GM19468 (cell line): ENCODE results near the gene DCUN1D2.
"Not testable (repeated sequence)": the region's sequence is repeated elsewhere in the genome, so short reads cannot be mapped to it uniquely, and the experiment has no call there.

Experiments
- ATAC-seq: cut with Tn5 transposase; IDR thresholded peaks from one replicate; pipeline ENCODE4 v1.9.1; 2021; ENCODE audit warnings: mild to moderate bottlenecking, moderate library complexity, moderate number of reproducible peaks; ENCODE audit not compliant: unreplicated experiment; ENCODE audit errors: extremely low read depth

The DCUN1D2 gene

GRCh38 chr13:113493315-113493951 lies 2.9 kb upstream of the DCUN1D2 start:
- no peak for ATAC-seq

- ATAC-seq, result no peak
Observed at GRCh38 chr13:113491982-113492381, 1.5 kb upstream of the DCUN1D2 start.

- ATAC-seq, result no peak
Observed at GRCh38 chr13:113491418-113491883, 940 bp upstream of the DCUN1D2 start.

GRCh38 chr13:113489549-113490495 lies 689 bp downstream of the DCUN1D2 start:
- no peak for ATAC-seq

- ATAC-seq, result no peak
Observed at GRCh38 chr13:113489171-113489548, 1.4 kb downstream of the DCUN1D2 start.

GRCh38 chr13:113488283-113488682 lies 2.2 kb downstream of the DCUN1D2 start:
- no peak for ATAC-seq

- ATAC-seq, result no peak
Observed at GRCh38 chr13:113486698-113487097, 3.8 kb downstream of the DCUN1D2 start.

- ATAC-seq, result no peak
Observed at GRCh38 chr13:113485545-113485944, 5.0 kb downstream of the DCUN1D2 start.

- no peak for ATAC-seq
Observed at GRCh38 chr13:113483504-113484293, 6.8 kb downstream of the DCUN1D2 start.

GRCh38 chr13:113483081-113483480 lies 7.4 kb downstream of the DCUN1D2 start:
- no peak for ATAC-seq

GRCh38 chr13:113479179-113479578 lies 11.3 kb downstream of the DCUN1D2 start:
- no peak for ATAC-seq

GRCh38 chr13:113477724-113478123 lies 12.8 kb downstream of the DCUN1D2 start:
- no peak for ATAC-seq

- ATAC-seq, result no peak
Observed at GRCh38 chr13:113476811-113477210, 13.7 kb downstream of the DCUN1D2 start.

GRCh38 chr13:113475911-113476310 lies 14.6 kb downstream of the DCUN1D2 start:
- no peak for ATAC-seq

- ATAC-seq, result no peak
Observed at GRCh38 chr13:113475280-113475679, 15.2 kb downstream of the DCUN1D2 start.

GRCh38 chr13:113474179-113474578 lies 16.3 kb downstream of the DCUN1D2 start:
- no peak for ATAC-seq

- ATAC-seq, result no peak
Observed at GRCh38 chr13:113472355-113473025, 18.0 kb downstream of the DCUN1D2 start.

- ATAC-seq, result no peak
Observed at GRCh38 chr13:113471844-113472243, 18.7 kb downstream of the DCUN1D2 start.

GRCh38 chr13:113470635-113471163 lies 19.8 kb downstream of the DCUN1D2 start:
- ATAC-seq, result not testable (repeated sequence)

GRCh38 chr13:113470073-113470472 lies 20.4 kb downstream of the DCUN1D2 start:
- no peak for ATAC-seq
